Mesodermal cell (in vitro differentiated cells): ENCODE data around the gene PRR36.

Source experiments
- H3K27ac ChIP-seq: 2 replicates; pipeline ENCODE4 v1.7.0; 2013; ENCODE audit warnings: mild to moderate bottlenecking, low read depth, low read length, moderate library complexity; ENCODE audit not compliant: severe bottlenecking
- H3K36me3 ChIP-seq: 2 replicates; pipeline ENCODE4 v1.7.1; 2013; ENCODE audit warnings: mild to moderate bottlenecking, low read length, moderate library complexity; ENCODE audit not compliant: control insufficient read depth, insufficient read depth
- H3K4me1 ChIP-seq: one replicate; pipeline ENCODE4 v1.7.1; 2013; ENCODE audit warnings: mild to moderate bottlenecking, low read length; ENCODE audit not compliant: insufficient read depth, control insufficient read depth, poor library complexity, severe bottlenecking
- H3K4me3 ChIP-seq: 2 replicates; pipeline ENCODE4 v1.7.0; 2013; ENCODE audit warnings: low read length, control low read depth, mild to moderate bottlenecking; ENCODE audit not compliant: insufficient read depth, poor library complexity, severe bottlenecking; ENCODE audit errors: extremely low read depth
- H3K9me3 ChIP-seq: 2 replicates; pipeline ENCODE4 v1.7.1; 2013; ENCODE audit warnings: mild to moderate bottlenecking, low read length, moderate library complexity; ENCODE audit not compliant: control insufficient read depth
- WGBS, 2 experiments: methylation state at CpG; one replicate each; pipeline ENCODE4 v1.1.5; 2013; ENCODE audit warnings: missing lambda C conversion rate in 2 of 2; ENCODE audit not compliant: insufficient coverage in 2 of 2; 5-methylcytosine and 5-hydroxymethylcytosine counted together

PRR36 gene

DNA sequence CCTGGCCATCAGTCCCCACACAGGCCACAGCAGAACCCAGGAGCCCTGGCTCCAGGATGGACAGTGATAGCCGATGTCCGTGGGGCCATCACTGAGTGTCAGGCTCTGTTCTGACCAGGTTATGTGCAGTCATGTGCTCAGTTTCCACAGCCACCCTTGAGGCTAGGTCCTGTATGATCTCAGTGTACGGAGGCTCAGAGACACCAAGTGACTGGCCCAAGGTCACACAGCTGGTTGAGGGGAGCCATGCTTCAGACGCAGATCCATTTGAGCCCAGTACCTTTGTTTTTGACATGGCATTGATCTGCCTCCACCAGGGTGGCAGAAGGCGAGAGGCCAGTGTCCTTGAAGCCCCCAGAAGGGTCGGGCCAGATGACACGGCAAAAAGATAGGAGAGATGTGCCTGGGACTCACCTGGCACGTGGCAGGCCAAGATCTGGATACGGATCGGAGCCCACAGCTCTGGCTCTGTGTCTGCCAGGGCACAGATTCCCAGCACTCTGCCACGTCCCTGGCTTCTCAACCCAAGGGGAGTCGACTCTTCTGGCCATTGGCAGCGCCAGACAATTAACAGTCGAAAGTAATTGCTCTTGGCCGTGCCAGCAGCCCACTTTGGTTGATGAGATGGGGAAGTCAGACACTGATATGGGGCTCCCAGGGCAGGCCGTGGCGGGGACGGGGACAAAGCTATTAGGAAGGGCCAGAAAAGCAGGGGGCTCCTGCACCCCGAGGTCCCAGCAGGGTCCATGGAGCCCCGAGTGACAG, 28.6 kb downstream of the PRR36 start:
- 87 to 89% methylated on average over 19 to 20 of the region's 20 CpGs for WGBS, 2 experiments
- Histone ChIP-seq H3K4me3 (no peak overlapping the region), H3K27ac (no peak overlapping the region), H3K9me3 (peaks cover 8% of the 10 kb centered on the region), H3K4me1 (no peaks in the 10 kb centered on the region), H3K36me3 (no peaks in the 10 kb centered on the region)

DNA sequence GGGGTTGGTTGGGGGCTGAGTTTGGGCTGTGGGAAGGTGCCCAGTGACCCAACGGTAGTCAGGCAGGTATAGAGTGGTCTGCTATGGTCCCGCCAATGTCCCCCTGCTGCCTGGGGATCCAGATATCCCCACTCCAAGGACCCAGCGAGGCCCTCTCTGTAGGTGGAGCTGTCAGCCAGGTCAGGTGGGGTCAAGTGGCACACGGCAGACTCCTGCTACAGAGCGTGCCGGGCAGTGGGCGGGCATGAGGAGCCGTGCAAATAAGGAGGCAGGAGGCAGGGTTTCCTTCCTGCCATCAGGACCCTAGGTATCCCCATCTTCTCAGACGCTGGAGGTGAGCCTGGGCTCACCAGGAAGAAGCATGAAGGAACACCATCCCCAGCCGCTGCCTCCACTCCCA, 29.2 kb downstream of the PRR36 start:
- Histone ChIP-seq H3K4me1 (no peaks in the 10 kb centered on the region), H3K4me3 (no peak overlapping the region), H3K9me3 (peaks cover 8% of the 10 kb centered on the region), H3K36me3 (no peaks in the 10 kb centered on the region), H3K27ac (no peak overlapping the region)
- WGBS, 2 experiments, result 88% methylated on average over 7 to 9 of the region's 10 CpGs

- H3K27ac ChIP-seq, result no peak overlapping the region
- H3K4me3 ChIP-seq, result no peak overlapping the region
- H3K4me1 ChIP-seq, result no peaks in the 10 kb centered on the region
- 76 to 82% methylated on average over 2 to 5 of the region's 5 CpGs for WGBS, 2 experiments
- no peaks in the 10 kb centered on the region for H3K36me3 ChIP-seq
- H3K9me3 ChIP-seq, result peaks cover 8% of the 10 kb centered on the region
Observed at GRCh38 chr19:7844405-7844804, 29.8 kb downstream of the PRR36 start.

GRCh38 chr19:7843521-7843920, 30.7 kb downstream of the PRR36 start:
- no peaks in the 10 kb centered on the region for H3K4me1 ChIP-seq
- no peak overlapping the region for H3K4me3 ChIP-seq
- no peak overlapping the region for H3K27ac ChIP-seq
- 86 to 95% methylated on average over 5 of the region's 6 CpGs for WGBS, 2 experiments
- no peaks in the 10 kb centered on the region for H3K36me3 ChIP-seq
- H3K9me3 ChIP-seq, result peaks cover 8% of the 10 kb centered on the region

- H3K4me1 ChIP-seq, result no peaks in the 10 kb centered on the region
- no peaks in the 10 kb centered on the region for H3K36me3 ChIP-seq
- H3K27ac ChIP-seq, result no peak overlapping the region
- peaks cover 8% of the 10 kb centered on the region for H3K9me3 ChIP-seq
- WGBS, 2 experiments, result 96% methylated on average over 12 of the region's 12 CpGs
- H3K4me3 ChIP-seq, result no peak overlapping the region
Observed at GRCh38 chr19:7842661-7843294, 31.4 kb downstream of the PRR36 start.

- H3K4me1 ChIP-seq, result no peaks in the 10 kb centered on the region
- no peak overlapping the region for H3K27ac ChIP-seq
- 91 to 93% methylated on average over 10 to 11 of the region's 11 CpGs for WGBS, 2 experiments
- no peak overlapping the region for H3K4me3 ChIP-seq
- H3K36me3 ChIP-seq, result no peaks in the 10 kb centered on the region
- peaks cover 8% of the 10 kb centered on the region for H3K9me3 ChIP-seq
Observed at GRCh38 chr19:7841751-7842660, 32.2 kb downstream of the PRR36 start.

DNA sequence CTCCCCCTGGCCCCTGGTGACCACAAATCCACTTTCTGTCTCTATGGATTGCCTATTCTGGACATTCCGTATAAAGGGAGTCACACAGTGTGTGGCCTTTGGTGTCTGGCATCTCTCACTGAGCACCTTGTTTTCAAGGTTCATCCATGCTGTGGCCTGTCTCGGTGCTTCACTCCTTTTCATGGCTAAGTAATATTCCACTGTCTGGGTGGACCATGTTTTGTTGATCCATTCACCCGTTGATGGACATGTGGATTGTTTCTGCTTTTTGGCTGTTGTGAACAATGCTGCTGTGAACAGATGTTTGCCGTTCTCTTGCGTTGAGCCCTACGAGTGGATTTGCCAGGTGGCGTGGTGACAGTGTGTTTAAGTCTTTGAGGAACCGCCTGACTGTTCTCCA, 33.6 kb downstream of the PRR36 start:
- Histone ChIP-seq H3K27ac (no peak overlapping the region), H3K36me3 (no peaks in the 10 kb centered on the region), H3K4me3 (no peak overlapping the region), H3K4me1 (no peaks in the 10 kb centered on the region), H3K9me3 (peaks cover 8% of the 10 kb centered on the region)
- 85 to 96% methylated on average over 8 of the region's 8 CpGs for WGBS, 2 experiments

DNA sequence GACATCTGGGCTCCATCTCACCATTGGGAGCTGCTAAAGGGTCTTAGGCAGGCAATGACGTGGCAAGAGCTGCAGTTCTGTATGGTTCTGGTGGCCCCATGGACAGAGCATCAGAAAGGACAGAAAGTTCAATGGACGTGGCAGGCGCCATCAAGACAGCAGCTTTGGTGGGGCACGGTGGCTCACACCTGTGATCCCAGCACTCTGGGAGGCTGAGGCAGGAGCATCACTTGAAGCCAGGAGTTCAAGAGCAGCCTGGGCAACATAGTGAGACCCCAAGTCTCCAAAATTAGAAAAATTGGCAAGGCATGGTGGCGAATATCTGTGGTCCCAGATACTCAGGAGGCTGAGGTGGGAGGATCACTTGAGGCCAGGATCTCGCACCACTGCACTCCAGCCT, 34.7 kb downstream of the PRR36 start:
- Histone ChIP-seq H3K4me3 (no peak overlapping the region), H3K4me1 (no peaks in the 10 kb centered on the region), H3K36me3 (no peaks in the 10 kb centered on the region), H3K9me3 (peaks cover 8% of the 10 kb centered on the region), H3K27ac (no peak overlapping the region)
- 81 to 84% methylated on average over 6 of the region's 6 CpGs for WGBS, 2 experiments

GRCh38 chr19:7833225-7834099, 40.7 kb downstream of the PRR36 start:
- H3K36me3 ChIP-seq, result no peaks in the 10 kb centered on the region
- 85 to 94% methylated on average over 14 to 17 of the region's 23 CpGs for WGBS, 2 experiments
- no peaks in the 10 kb centered on the region for H3K4me1 ChIP-seq
- no peak overlapping the region for H3K27ac ChIP-seq
- no peak overlapping the region for H3K4me3 ChIP-seq
- H3K9me3 ChIP-seq, result no peaks in the 10 kb centered on the region

GRCh38 chr19:7832781-7833180, 41.4 kb downstream of the PRR36 start:
- 90 to 92% methylated on average over 9 to 12 of the region's 12 CpGs for WGBS, 2 experiments

More at GRCh38 chr19:7832781-7833180, 41.4 kb downstream of the PRR36 start:
- Histone ChIP-seq H3K4me3 (no peak overlapping the region), H3K9me3 (no peaks in the 10 kb centered on the region), H3K4me1 (no peaks in the 10 kb centered on the region), H3K36me3 (no peaks in the 10 kb centered on the region), H3K27ac (no peak overlapping the region)
